HTERT RPE-1 (cell line): ENCODE results near the gene RIMS4.
"Not testable (repeated sequence)": the region's sequence is repeated elsewhere in the genome, so short reads cannot be mapped to it uniquely, and the experiment has no call there.

Source experiments
- in situ Hi-C: fragments of 300-500 bp; cut with MboI; formaldehyde crosslinking; loops from 4 replicates; pipeline ENCODE4 v1.14.3; 2020; ENCODE audit warnings: low sequenced_read_pairs

RIMS4 gene

GRCh38 chr20:44765701-44766347 lies 44.5 kb downstream of the RIMS4 start:
- in situ Hi-C loops: no loop called here

GRCh38 chr20:44765091-44765490 lies 45.3 kb downstream of the RIMS4 start:
- in situ Hi-C loops: no loop called here

GRCh38 chr20:44763798-44764197 lies 46.5 kb downstream of the RIMS4 start:
- in situ Hi-C loops: not testable (repeated sequence)

GRCh38 chr20:44762466-44763140 lies 47.7 kb downstream of the RIMS4 start:
- in situ Hi-C loops: no loop called here

GRCh38 chr20:44761423-44761822 lies 48.9 kb downstream of the RIMS4 start:
- in situ Hi-C loops: no loop called here

GRCh38 chr20:44759595-44759994 lies 50.8 kb downstream of the RIMS4 start:
- in situ Hi-C loops: no loop called here

GRCh38 chr20:44758247-44759101 lies 51.9 kb downstream of the RIMS4 start:
- in situ Hi-C loops: no loop called here

GRCh38 chr20:44756956-44757355 lies 53.4 kb downstream of the RIMS4 start:
- in situ Hi-C loops: no loop called here

GRCh38 chr20:44756011-44756688 lies 54.2 kb downstream of the RIMS4 start:
- in situ Hi-C loops: no loop called here

GRCh38 chr20:44754554-44754953 lies 55.8 kb downstream of the RIMS4 start:
- in situ Hi-C loops: no loop called here

GRCh38 chr20:44752099-44752931 lies 58.0 kb downstream of the RIMS4 start:
- in situ Hi-C loops: no loop called here

- in situ Hi-C loops: no loop called here
These were observed 60.1 kb downstream of the RIMS4 start for GRCh38 chr20:44750081-44750805.

- in situ Hi-C loops: no loop called here
These were observed 62.4 kb downstream of the RIMS4 start for GRCh38 chr20:44748005-44748370.

- in situ Hi-C loops: no loop called here
These were observed 63.0 kb downstream of the RIMS4 start for GRCh38 chr20:44747166-44748004.

GRCh38 chr20:44746367-44747165 lies 63.8 kb downstream of the RIMS4 start:
- in situ Hi-C loops: no loop called here

- in situ Hi-C loops: no loop called here
These were observed 64.6 kb downstream of the RIMS4 start, which contains the start of gene KCNK15 for GRCh38 chr20:44745598-44746366. Gene KCNK15 (plus strand): TSS chr20:44745865. CDS start chr20:44745911, 46 bp downstream.

- in situ Hi-C loops: no loop called here
These were observed 65.2 kb downstream of the RIMS4 start for GRCh38 chr20:44745122-44745597.
